Gastrocnemius medialis (tissue), 4 donors: ENCODE data around the gene C2orf74.

ENCODE experiments used
- CTCF ChIP-seq, 5 experiments: fragments of 450-650 bp in 3 of 5; fragments of 200-600 bp in 2 of 5; sonication (generic) in 2 of 5; IDR thresholded peaks in 4 of 5; conservative IDR thresholded peaks in 1 of 5; 1 replicate in 4 of 5; 2 replicates in 1 of 5; pipeline ENCODE4 v1.5.1; 2016 to 2019; ENCODE audit warnings: antibody characterized with exemption in 5 of 5, mild to moderate bottlenecking in 3 of 5, moderate library complexity in 3 of 5
- POLR2A ChIP-seq, 2 donors: fragments of 450-650 bp; IDR thresholded peaks; one replicate each; pipeline ENCODE4 v1.6.1; 2017; ENCODE audit warnings: antibody characterized with exemption in 2 of 2, mild to moderate bottlenecking in 2 of 2, moderate library complexity in 2 of 2

- TF ChIP-seq CTCF (IDR thresholded peaks at IDR 0.05 in 4 of 5, conservative IDR thresholded peaks at IDR 0.05 in 1 of 5) = no peak
- TF ChIP-seq POLR2A (IDR thresholded peaks at IDR 0.05) = no peak
Measured at GRCh38 chr2:61175036-61175435, 13.0 kb downstream of the C2orf74 start.
